Measurements from ENCODE around the gene HDX. TPM values are rescaled to one million over a fixed set of nuclear protein-coding genes. Genes with fewer than 3 reads are reported as not detected.
"Not testable (repeated sequence)": the region's sequence is repeated elsewhere in the genome, so short reads cannot be mapped to it uniquely, and the experiment has no call there.

Gene HDX
- total RNA-seq, 1 experiment from 2014 or later = 4.6 TPM

- H3K4me1 ChIP-seq (replicated peaks) = no peaks in the 10 kb centered on the region
- H3K27me3 ChIP-seq (replicated peaks) = no peaks in the 10 kb centered on the region
- H3K4me3 ChIP-seq = no peak overlapping the region
- H3K27ac ChIP-seq = no peak overlapping the region
- H3K9me3 ChIP-seq (replicated peaks) = no peaks in the 10 kb centered on the region
- DNase-seq (ENCODE audit: low read depth in 1 of 2, low spot score in 2 of 2) = no peak
- H3K36me3 ChIP-seq = no peaks in the 10 kb centered on the region
Observed at GRCh38 chrX:84320023-84320422, 182.2 kb downstream of the HDX start.

- Histone ChIP-seq H3K4me3 (no peak overlapping the region), H3K9me3 (replicated peaks) (no peaks in the 10 kb centered on the region), H3K36me3 (no peaks in the 10 kb centered on the region), H3K27ac (no peak overlapping the region), H3K27me3 (replicated peaks) (no peaks in the 10 kb centered on the region), H3K4me1 (replicated peaks) (no peaks in the 10 kb centered on the region)
- no peak for DNase-seq (ENCODE audit: low read depth in 1 of 2, low spot score in 2 of 2)
Observed at GRCh38 chrX:84318661-84319060, 183.6 kb downstream of the HDX start.

- not testable (repeated sequence) for H3K4me1 ChIP-seq (replicated peaks); H3K9me3 ChIP-seq (replicated peaks); H3K27ac ChIP-seq; H3K4me3 ChIP-seq; H3K27me3 ChIP-seq (replicated peaks); DNase-seq (ENCODE audit: low read depth in 1 of 2, low spot score in 2 of 2); H3K36me3 ChIP-seq
Observed at GRCh38 chrX:84315946-84316345, 186.3 kb downstream of the HDX start.

Measured in SJSA1 (cell line).